Body of pancreas (tissue), 4 donors: ENCODE measurements around the gene ARFRP1.

Experiments used
- CTCF ChIP-seq, 7 experiments: fragments of 450-650 bp in 4 of 7; fragments of 200-600 bp in 3 of 7; sonication (generic) in 3 of 7; IDR thresholded peaks; one replicate each; pipeline ENCODE4 v1.5.1; 2016 to 2019; ENCODE audit warnings: antibody characterized with exemption in 7 of 7
- POLR2A ChIP-seq, 3 donors: fragments of 450-650 bp; IDR thresholded peaks; one replicate each; pipeline ENCODE4 v1.6.1; 2016; ENCODE audit warnings: antibody characterized with exemption in 3 of 3, mild to moderate bottlenecking in 2 of 3

GRCh38 chr20:63703976-63704748 is 3.6 kb downstream of the ARFRP1 start:
- TF ChIP-seq POLR2A (IDR thresholded peaks at IDR 0.05) (no peak), CTCF (IDR thresholded peaks at IDR 0.05) (no peak)
